H9 (cell line): ENCODE results near the gene TMEM187. TPM values are rescaled to one million over a fixed set of nuclear protein-coding genes. Genes with fewer than 3 reads are reported as not detected.

Experiments
- DNase-seq: peaks from one replicate; pipeline ENCODE4 v3.0.0-alpha.2; 2017
- H2AFZ ChIP-seq: one replicate; pipeline ENCODE4 v1.6.1; 2013; ENCODE audit warnings: mild to moderate bottlenecking, low read length, control low read depth, moderate library complexity
- H2AK5ac ChIP-seq: 2 replicates; pipeline ENCODE4 v1.6.1; 2013; ENCODE audit warnings: low read length, control low read depth, mixed read lengths; ENCODE audit not compliant: insufficient read length
- H2BK120ac ChIP-seq: one replicate; pipeline ENCODE4 v1.6.1; 2013; ENCODE audit warnings: low read depth, mild to moderate bottlenecking, low read length, control low read depth, inconsistent platforms; ENCODE audit not compliant: poor library complexity, severe bottlenecking
- H2BK12ac ChIP-seq: 2 replicates; pipeline ENCODE4 v1.6.1; 2013; ENCODE audit warnings: low read length, control low read depth, mixed read lengths, low read depth; ENCODE audit not compliant: insufficient read length
- H2BK15ac ChIP-seq: 2 replicates; pipeline ENCODE4 v1.6.1; 2013; ENCODE audit warnings: low read depth, low read length, control low read depth
- H2BK20ac ChIP-seq: one replicate; pipeline ENCODE4 v1.6.1; 2013; ENCODE audit warnings: low read depth, mild to moderate bottlenecking, low read length, control low read depth, inconsistent platforms; ENCODE audit not compliant: poor library complexity, severe bottlenecking
- H2BK5ac ChIP-seq: 2 replicates; pipeline ENCODE4 v1.6.1; 2013; ENCODE audit warnings: low read length, control low read depth, mixed read lengths; ENCODE audit not compliant: insufficient read length
- H3K14ac ChIP-seq: 2 replicates; pipeline ENCODE4 v1.6.1; 2013; ENCODE audit warnings: low read length, control low read depth; ENCODE audit not compliant: insufficient read depth
- H3K18ac ChIP-seq: 2 replicates; pipeline ENCODE4 v1.6.1; 2013; ENCODE audit warnings: low read depth, mild to moderate bottlenecking, mixed read lengths, low read length, control low read depth; ENCODE audit not compliant: insufficient read length
- H3K23ac ChIP-seq: 2 replicates; pipeline ENCODE4 v1.6.1; 2013; ENCODE audit warnings: low read length, control low read depth, mixed read lengths, low read depth; ENCODE audit not compliant: insufficient read length
- H3K23me2 ChIP-seq: 2 replicates; pipeline ENCODE4 v1.6.1; 2013; ENCODE audit warnings: low read depth, mild to moderate bottlenecking, mixed read lengths, low read length, control low read depth; ENCODE audit not compliant: insufficient read length, poor library complexity, severe bottlenecking
- H3K27ac ChIP-seq: 2 replicates; pipeline ENCODE4 v1.5.1; 2013; ENCODE audit warnings: low read length, control low read depth, mixed read lengths, low read depth; ENCODE audit not compliant: insufficient read length
- H3K27me3 ChIP-seq: 2 replicates; pipeline ENCODE4 v1.6.1; 2013; ENCODE audit warnings: low read length, control low read depth, inconsistent platforms; ENCODE audit not compliant: insufficient read depth
- H3K4ac ChIP-seq: 2 replicates; pipeline ENCODE4 v1.6.1; 2013; ENCODE audit warnings: low read depth, mild to moderate bottlenecking, control low read depth, inconsistent platforms, low read length, moderate library complexity
- H3K4me1 ChIP-seq: 2 replicates; pipeline ENCODE4 v1.6.1; 2013; ENCODE audit warnings: low read length, control low read depth, inconsistent platforms; ENCODE audit not compliant: insufficient read depth
- H3K4me2 ChIP-seq: 2 replicates; pipeline ENCODE4 v1.6.1; 2013; ENCODE audit warnings: low read length, control low read depth, mixed read lengths; ENCODE audit not compliant: insufficient read length, insufficient read depth
- H3K56ac ChIP-seq: 2 replicates; pipeline ENCODE4 v1.6.1; 2013; ENCODE audit warnings: low read depth, mild to moderate bottlenecking, mixed read lengths, low read length, control low read depth; ENCODE audit not compliant: insufficient read length
- H3K79me1 ChIP-seq: 2 replicates; pipeline ENCODE4 v1.6.1; 2013; ENCODE audit warnings: low read depth, mild to moderate bottlenecking, moderate library complexity, low read length, control low read depth, inconsistent platforms; ENCODE audit not compliant: insufficient read depth, poor library complexity, severe bottlenecking
- H3K79me2 ChIP-seq: 2 replicates; pipeline ENCODE4 v1.6.1; 2013; ENCODE audit warnings: low read length, control low read depth, inconsistent platforms; ENCODE audit not compliant: insufficient read depth
- H3K9ac ChIP-seq: 2 replicates; pipeline ENCODE4 v1.6.1; 2013; ENCODE audit warnings: low read length, control low read depth, mixed read lengths; ENCODE audit not compliant: insufficient read length; ENCODE audit errors: extremely low read depth
- H3K9me3 ChIP-seq: one replicate; pipeline ENCODE4 v1.6.1; 2013; ENCODE audit warnings: low read depth, low read length, inconsistent platforms; ENCODE audit not compliant: control insufficient read depth
- H3T11ph ChIP-seq: one replicate; pipeline ENCODE4 v1.6.1; 2013; ENCODE audit warnings: mild to moderate bottlenecking, low read length, control low read depth, inconsistent platforms
- H4K20me1 ChIP-seq: one replicate; pipeline ENCODE4 v1.6.1; 2013; ENCODE audit not compliant: control insufficient read depth, insufficient read length, insufficient read depth
- H4K5ac ChIP-seq: 2 replicates; pipeline ENCODE4 v1.6.1; 2013; ENCODE audit warnings: low read depth, mild to moderate bottlenecking, mixed read lengths, low read length, control low read depth; ENCODE audit not compliant: insufficient read length
- H4K8ac ChIP-seq: replicated peaks from 2 replicates; pipeline ENCODE4 v1.6.1; 2013; ENCODE audit warnings: low read length, control low read depth, mixed read lengths, low read depth; ENCODE audit not compliant: insufficient read length
- H4K91ac ChIP-seq: 2 replicates; pipeline ENCODE4 v1.6.1; 2013; ENCODE audit warnings: low read depth, mild to moderate bottlenecking, moderate library complexity, mixed read lengths, low read length, control low read depth; ENCODE audit not compliant: insufficient read length
- H3K27ac Mint-ChIP-seq, 3 experiments: 2 replicates in 2 of 3; 3 replicates in 1 of 3; pipeline ENCODE4 v1.8.0; 2020 to 2021; ENCODE audit warnings: mixed read lengths in 3 of 3, mild to moderate bottlenecking in 1 of 3, moderate library complexity in 1 of 3
- H3K27me3 Mint-ChIP-seq: 2 replicates; pipeline ENCODE4 v1.8.0; 2021; ENCODE audit warnings: low read depth, mild to moderate bottlenecking, moderate library complexity, mixed read lengths
- H3K36me3 Mint-ChIP-seq, 3 experiments: 2 replicates in 2 of 3; 3 replicates in 1 of 3; pipeline ENCODE4 v1.8.0; 2020 to 2021; ENCODE audit warnings: low read depth in 3 of 3, mixed read lengths in 3 of 3; ENCODE audit not compliant: insufficient read depth in 1 of 3
- H3K4me1 Mint-ChIP-seq, 2 experiments: 2 replicates each; pipeline ENCODE4 v1.8.0; 2020; ENCODE audit warnings: mixed read lengths in 2 of 2
- H3K4me3 Mint-ChIP-seq, 2 experiments: 2 replicates in 1 of 2; 3 replicates in 1 of 2; pipeline ENCODE4 v1.8.0; 2020 to 2021; ENCODE audit warnings: mild to moderate bottlenecking in 2 of 2, mixed read lengths in 2 of 2, moderate library complexity in 1 of 2
- H3K9me3 Mint-ChIP-seq, 2 experiments: 2 replicates in 1 of 2; 3 replicates in 1 of 2; pipeline ENCODE4 v1.8.0; 2020; ENCODE audit warnings: mild to moderate bottlenecking in 2 of 2, mixed read lengths in 2 of 2, moderate library complexity in 1 of 2
- CTCF ChIP-seq: fragments of 200-600 bp; sonication (generic); conservative IDR thresholded peaks from 3 replicates; pipeline ENCODE4 v1.8.0; 2021; ENCODE audit warnings: antibody characterized with exemption, mild to moderate bottlenecking
- WGBS: extraction: QIAGEN DNeasy Blood & Tissue Kit; methylation state at CpG from one replicate; pipeline ENCODE4 v1.1.7; 2013; ENCODE audit warnings: missing lambda C conversion rate, low lambda C conversion rate, mixed read lengths; ENCODE audit not compliant: insufficient read length; ENCODE audit errors: extremely low coverage; 5-methylcytosine and 5-hydroxymethylcytosine counted together
- total RNA-seq: library from RNA; stranded (reverse); gene quantifications from 2 replicates; pipeline ENCODE4 v1.2.1, GENCODE V29; 2021

TMEM187 gene
- total RNA-seq, 1 experiment from 2014 or later: 2.7 TPM

GRCh38 chrX:153966283-153966688 is 6.3 kb upstream of the TMEM187 start:
- Histone ChIP-seq H3K27ac (no peak overlapping the region), H4K5ac (no peak overlapping the region), H3K18ac (no peak overlapping the region), H2AFZ (no peak overlapping the region), H2AK5ac (no peak overlapping the region), H2BK120ac (no peak overlapping the region), H2BK5ac (no peak overlapping the region), H2BK12ac (no peak overlapping the region), H3K4me1 (peaks cover 4% of the 10 kb centered on the region; the same call in 1 of the 2 replicates), H3K23me2 (peaks cover 13% of the 10 kb centered on the region), H4K20me1 (no peaks in the 10 kb centered on the region), H2BK15ac (no peak overlapping the region), H3K9me3 (no peaks in the 10 kb centered on the region), H3K23ac (no peak overlapping the region), H3K27me3 (no peaks in the 10 kb centered on the region), H3K79me1 (peaks cover 5% of the 10 kb centered on the region), H3K56ac (no peak overlapping the region), H3T11ph (no peak overlapping the region), H2BK20ac (no peak overlapping the region), H3K79me2 (peaks cover 50% of the 10 kb centered on the region; the same call in 1 of the 2 replicates), H4K91ac (no peak overlapping the region), H3K4me2 (no peak overlapping the region), H3K9ac (no peak overlapping the region), H3K14ac (no peak overlapping the region), H3K4ac (no peak overlapping the region), H4K8ac (no peak overlapping the region)
- peak overlapping the region; percentile 62 to 90 (median 90) for H3K27ac Mint-ChIP-seq
- H3K9me3 Mint-ChIP-seq: peaks cover 0 to 3% of the 10 kb centered on the region in 2 experiments; a peak in 1 of 5 replicates
- no peak for DNase-seq
- WGBS: no CpG with 5 or more reads among the region's 15 CpGs
- peaks cover 29 to 38% of the 10 kb centered on the region in 2 experiments for H3K4me1 Mint-ChIP-seq
- no peak for TF ChIP-seq CTCF
- peaks cover 27 to 60% (median 43%) of the 10 kb centered on the region in 3 experiments for H3K36me3 Mint-ChIP-seq
- peak overlapping the region in 1 of 2 experiments; percentile 53; a peak in 2 of 5 replicates for H3K4me3 Mint-ChIP-seq
- peaks cover 1% of the 10 kb centered on the region; the same call in 1 of the 2 replicates for H3K27me3 Mint-ChIP-seq
